DOHH2 (cell line): Measurements from ENCODE around the gene KCNN4.
"Not testable (repeated sequence)": the region's sequence is repeated elsewhere in the genome, so short reads cannot be mapped to it uniquely, and the experiment has no call there.

Experiments used
- EZH2phosphoT487 ChIP-seq: fragments of 200-600 bp; sonication (generic); IDR thresholded peaks from 2 replicates; pipeline ENCODE4 v1.6.1; 2017; ENCODE audit warnings: borderline replicate concordance, mild to moderate bottlenecking, antibody characterized with exemption, low read length, moderate library complexity, mixed read lengths
- TF ChIP-seq, protein P1 (sequence below): fragments of 200-600 bp; sonication (generic); IDR thresholded peaks from one replicate; pipeline ENCODE4 v1.5.1; 2014; ENCODE audit warnings: antibody characterized with exemption, mild to moderate bottlenecking, low read depth, low read length; ENCODE audit not compliant: poor library complexity, severe bottlenecking

DNA sequence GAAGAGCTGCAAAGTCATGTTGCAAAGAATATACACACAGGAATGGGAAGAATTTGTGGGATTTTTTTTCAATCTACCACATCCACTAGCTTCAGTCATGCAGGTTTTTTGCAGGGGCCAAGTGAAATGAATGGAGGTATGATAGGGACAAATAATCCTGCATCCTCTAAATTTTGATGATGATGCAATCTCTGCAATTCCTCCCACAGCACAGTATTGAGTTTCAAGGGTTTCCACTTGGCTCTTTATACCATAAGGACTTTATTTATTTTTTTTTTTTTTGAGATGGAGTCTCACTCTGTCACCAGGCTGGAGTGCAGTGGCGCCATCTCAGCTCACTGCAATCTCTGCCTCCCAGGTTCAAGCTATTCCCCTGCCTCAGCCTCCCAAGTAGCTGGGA lies 36.7 kb upstream of the KCNN4 start:
- TF ChIP-seq, protein P1, sequence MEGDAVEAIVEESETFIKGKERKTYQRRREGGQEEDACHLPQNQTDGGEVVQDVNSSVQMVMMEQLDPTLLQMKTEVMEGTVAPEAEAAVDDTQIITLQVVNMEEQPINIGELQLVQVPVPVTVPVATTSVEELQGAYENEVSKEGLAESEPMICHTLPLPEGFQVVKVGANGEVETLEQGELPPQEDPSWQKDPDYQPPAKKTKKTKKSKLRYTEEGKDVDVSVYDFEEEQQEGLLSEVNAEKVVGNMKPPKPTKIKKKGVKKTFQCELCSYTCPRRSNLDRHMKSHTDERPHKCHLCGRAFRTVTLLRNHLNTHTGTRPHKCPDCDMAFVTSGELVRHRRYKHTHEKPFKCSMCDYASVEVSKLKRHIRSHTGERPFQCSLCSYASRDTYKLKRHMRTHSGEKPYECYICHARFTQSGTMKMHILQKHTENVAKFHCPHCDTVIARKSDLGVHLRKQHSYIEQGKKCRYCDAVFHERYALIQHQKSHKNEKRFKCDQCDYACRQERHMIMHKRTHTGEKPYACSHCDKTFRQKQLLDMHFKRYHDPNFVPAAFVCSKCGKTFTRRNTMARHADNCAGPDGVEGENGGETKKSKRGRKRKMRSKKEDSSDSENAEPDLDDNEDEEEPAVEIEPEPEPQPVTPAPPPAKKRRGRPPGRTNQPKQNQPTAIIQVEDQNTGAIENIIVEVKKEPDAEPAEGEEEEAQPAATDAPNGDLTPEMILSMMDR, result not testable (repeated sequence)
- TF ChIP-seq EZH2phosphoT487, result not testable (repeated sequence)
